CD4-positive, alpha-beta T cell treated with Interleukin-4 for 1 hour (primary cell): Measurements from ENCODE around the gene ITPKB.
"Not testable (repeated sequence)": the region's sequence is repeated elsewhere in the genome, so short reads cannot be mapped to it uniquely, and the experiment has no call there.

Source experiments
- DNase-seq, 2 donors: peaks; one replicate each; pipeline ENCODE4 v3.0.0-alpha.2; 2020 to 2022

ITPKB gene

GRCh38 chr1:226598955-226599354, 140.1 kb downstream of the ITPKB start:
- not testable (repeated sequence) for DNase-seq

GRCh38 chr1:226598455-226598849, 140.6 kb downstream of the ITPKB start:
- DNase-seq, result no peak

- no peak for DNase-seq
Measured at GRCh38 chr1:226597616-226598454, 141.2 kb downstream of the ITPKB start.

DNA sequence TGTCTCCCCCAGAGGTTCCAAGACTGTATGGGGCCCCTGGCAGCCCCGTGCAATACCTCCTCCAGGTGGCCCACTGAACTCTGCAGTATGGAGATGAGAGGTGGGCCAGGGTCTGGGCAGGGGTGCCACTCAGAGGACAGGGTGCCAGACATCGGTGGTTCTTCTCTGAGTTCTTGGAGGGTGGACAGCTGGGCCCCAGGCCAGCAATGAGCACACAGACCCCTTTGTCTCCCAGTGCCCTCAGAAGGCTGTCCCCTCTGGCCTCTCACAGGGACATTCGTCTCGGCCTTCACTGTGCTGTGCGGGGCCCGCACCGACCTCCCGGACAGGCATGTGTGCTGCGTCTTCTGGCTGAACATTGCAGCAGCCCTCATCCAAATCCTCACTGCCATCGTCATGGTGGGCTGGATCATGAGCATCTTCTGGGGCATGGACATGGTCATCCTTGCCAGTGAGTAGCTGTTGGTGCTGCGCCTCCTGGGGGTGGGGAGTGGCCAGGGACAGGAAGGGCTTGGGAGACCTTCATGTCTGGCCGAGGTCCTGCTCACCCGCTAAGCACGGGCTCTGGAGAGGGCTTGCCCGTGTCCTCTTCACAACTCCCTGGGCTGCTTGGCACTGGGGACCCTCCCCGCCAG, 142.4 kb downstream of the ITPKB start:
- DNase-seq, result no peak

DNA sequence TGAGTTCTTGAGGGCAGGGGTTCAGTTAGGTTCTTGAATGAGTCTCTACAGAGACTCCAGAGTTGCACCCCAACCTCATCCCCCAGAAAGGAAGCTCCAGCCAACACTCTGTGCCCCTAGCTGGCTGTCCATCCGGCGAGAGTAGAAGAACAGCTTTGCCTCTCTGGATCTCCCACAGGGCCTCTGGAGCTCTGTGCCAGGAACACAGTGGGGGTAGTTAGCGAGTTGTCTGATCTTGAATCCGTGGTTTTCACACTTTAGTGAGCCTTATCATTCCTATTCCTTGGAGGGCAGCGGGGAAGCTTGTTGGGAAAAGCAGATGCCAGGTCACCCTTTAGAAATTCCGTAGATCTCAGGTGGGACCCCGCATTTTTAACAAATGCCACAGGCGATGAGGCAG, 145.5 kb downstream of the ITPKB start:
- no peak for DNase-seq

GRCh38 chr1:226590614-226591013, 148.5 kb downstream of the ITPKB start:
- DNase-seq, result no peak

- DNase-seq, result no peak
Measured at GRCh38 chr1:226589008-226589733, 149.9 kb downstream of the ITPKB start.

DNA sequence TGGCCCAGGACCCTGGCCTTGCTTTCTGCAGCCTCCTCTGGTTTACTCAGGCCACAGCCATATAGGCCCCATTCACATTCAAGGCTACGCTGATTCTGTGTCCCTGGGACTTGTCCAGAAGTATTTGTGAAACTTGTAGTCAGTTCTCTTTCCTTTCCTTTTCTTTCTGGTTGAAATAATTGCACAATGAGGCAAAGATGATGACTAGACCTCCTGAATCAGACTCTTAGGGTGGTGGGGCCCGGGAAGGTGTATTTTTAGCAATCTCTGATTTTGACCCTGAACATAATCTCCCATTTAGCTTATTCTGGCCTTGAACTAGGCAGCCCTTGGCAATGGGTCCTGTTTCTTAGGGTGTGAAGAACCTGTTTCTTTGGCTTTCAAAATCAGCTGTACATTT, 150.6 kb downstream of the ITPKB start:
- no peak for DNase-seq

DNA sequence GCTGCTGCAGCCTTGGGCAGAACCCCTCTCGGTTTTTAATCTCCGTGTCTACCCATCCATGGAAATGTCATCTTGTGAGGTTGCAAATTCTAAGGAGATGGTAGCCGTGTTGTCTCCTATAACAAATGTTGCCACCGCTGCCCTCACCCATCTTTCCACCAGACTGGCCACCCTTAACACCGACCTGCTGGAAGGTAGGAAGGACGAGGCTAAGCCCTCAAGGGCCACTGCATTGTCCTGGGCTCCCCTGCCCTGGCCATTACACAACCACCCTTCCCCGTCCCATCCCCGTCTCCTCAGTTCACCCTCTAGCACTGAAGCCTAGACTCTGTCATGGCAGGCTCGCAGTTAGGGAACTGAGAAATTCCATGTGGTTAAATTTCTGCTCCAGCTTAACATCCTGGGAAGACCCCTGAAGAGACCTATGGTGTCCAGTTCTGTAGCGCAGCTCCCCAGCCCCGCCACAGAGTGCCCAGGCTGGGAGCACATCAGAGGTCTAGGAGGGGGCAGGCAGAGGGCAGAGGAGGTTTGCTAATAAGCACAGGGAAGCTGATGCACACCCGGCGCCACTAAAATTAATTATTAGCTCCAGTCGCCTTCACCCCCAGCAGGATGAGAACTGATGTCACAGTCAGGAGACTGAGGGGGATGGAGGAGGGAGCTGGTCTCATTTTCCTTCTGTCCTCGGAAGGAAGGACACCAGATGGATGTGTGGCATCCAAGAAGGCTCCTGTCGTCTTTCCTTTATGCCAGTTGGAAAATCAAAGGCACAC, 152.2 kb downstream of the ITPKB start:
- DNase-seq, result no peak

DNA sequence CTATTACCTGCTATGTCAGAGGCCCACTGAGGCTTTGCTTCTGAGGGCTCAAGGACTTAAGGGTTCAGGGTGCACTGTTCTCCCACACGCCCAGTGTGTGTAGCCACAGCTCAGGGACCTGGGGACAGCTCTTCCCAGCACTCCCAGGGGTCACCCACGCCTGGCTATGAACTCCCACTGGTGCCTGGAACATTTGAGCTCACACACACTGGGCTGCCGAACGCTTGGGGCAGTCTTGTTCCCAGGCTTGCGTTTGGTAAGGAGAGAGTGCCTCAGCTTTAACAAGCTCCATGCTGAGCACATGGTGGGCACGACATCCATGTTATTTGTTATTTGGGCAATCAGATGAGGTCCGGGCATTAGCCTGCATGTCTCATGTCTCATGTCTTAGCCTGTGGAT, 153.0 kb downstream of the ITPKB start:
- no peak for DNase-seq

DNA sequence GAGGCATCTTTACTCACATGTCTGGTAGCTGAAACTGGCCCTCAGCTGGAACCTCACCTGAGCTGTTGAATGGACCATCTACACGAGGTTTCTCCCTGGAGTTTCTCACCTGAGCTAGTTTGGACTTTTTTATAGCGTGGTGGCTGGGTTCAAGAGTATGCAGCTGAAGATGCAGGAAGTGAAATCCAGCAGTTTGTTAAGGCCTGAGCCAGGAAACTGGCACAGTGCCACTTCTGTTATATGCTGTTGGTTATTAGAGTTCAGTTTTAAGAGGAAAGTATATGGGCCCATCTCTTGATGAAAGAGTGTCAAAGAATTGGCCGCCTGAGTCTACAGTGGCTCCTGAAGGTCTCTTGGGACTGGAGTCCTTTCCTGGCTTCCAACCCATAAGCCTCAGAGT, 154.9 kb downstream of the ITPKB start:
- no peak for DNase-seq

GRCh38 chr1:226582966-226583365, 156.1 kb downstream of the ITPKB start:
- no peak for DNase-seq
